Measurements from ENCODE around the gene BIRC7.
"Not testable (repeated sequence)": the region's sequence is repeated elsewhere in the genome, so short reads cannot be mapped to it uniquely, and the experiment has no call there.

The BIRC7 gene

DNA sequence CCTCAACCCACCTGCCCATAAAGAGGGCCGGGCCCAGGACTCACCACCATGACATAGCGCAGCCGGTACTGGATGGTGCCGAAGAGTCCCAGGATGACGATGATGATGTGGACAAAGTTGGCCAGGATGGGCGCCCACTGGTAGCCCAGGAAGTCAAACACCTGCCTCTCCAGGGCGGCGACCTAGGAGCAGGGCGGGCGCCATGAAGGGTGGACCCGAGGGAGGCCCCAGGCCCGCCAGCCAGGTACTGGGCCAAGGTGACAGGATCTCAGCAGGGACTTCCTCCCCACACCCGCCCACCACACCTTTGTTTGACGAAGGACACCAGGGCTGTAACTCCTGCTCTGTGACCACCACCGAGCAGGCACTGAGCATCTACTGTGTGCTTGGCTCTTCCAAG lies 14.2 kb downstream of the BIRC7 start:
- DNase-seq = no peak

- DNase-seq = not testable (repeated sequence)
These were observed 15.6 kb downstream of the BIRC7 start for GRCh38 chr20:63251350-63251749.

GRCh38 chr20:63252284-63252711 lies 16.6 kb downstream of the BIRC7 start:
- no peak for DNase-seq

DNA sequence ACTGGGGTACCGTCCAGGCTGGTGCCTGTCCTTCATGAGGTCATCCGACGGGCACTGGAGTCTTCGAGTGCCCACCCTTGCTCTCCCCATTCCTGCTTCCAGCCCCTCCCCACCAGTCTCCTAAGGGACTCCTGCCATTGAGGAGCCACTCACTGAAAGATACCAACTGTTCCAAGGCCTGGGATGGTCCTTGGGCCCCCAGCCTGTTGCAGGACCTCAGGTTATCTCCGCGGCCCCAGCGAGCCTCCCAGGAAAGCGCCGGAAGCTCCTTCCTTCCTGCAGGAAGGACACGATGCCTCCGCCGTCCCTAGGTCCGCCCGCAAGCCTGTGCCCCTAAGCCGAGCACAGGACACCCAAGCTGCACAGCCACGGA lies 17.3 kb downstream of the BIRC7 start:
- no peak for DNase-seq

DNA sequence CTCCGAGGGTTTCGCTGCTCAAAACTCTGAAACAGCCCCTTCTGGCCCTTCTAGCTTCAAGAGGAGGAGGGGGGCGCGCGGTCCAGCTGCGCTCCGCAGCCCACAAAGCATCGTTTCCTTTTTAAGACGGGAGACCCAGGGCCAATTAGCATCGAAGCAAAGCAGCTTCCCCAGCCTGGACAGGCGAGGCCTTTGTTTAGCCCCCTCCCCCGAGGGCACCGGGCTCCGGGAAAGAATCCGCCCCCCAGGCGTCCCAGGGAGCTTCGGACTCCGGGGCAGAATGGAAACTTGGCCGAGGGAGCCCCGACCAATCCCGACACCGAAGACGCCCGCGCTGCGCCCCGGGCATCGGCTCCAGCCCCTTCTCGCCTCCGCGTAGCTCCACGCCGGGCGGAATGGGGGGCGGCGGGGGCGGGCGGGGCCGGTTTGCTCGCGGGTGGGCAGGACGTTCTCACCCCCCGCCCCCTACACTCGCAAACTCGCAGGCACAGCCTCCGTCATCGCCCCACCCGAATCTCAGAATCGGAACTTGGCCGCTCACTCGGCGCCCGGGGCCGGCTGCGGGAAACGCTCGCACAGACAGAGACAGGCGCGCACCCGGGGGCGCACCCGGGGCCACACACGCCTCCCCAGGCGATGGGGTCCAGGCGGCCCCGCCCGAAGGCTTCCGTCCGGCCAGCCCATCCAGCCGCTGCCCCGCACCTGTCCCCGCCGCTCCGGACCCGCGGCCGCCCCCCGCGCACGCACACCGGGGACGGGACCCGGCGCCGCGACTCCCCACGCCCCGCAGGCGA lies 17.9 kb downstream of the BIRC7 start:
- no peak for DNase-seq

GRCh38 chr20:63254232-63254605 lies 18.5 kb downstream of the BIRC7 start, which contains the start of gene NKAIN4:
NKAIN4 (minus strand) TSS chr20:63254463; CDS start chr20:63254450, 13 bp downstream.
- no peak for DNase-seq

DNA sequence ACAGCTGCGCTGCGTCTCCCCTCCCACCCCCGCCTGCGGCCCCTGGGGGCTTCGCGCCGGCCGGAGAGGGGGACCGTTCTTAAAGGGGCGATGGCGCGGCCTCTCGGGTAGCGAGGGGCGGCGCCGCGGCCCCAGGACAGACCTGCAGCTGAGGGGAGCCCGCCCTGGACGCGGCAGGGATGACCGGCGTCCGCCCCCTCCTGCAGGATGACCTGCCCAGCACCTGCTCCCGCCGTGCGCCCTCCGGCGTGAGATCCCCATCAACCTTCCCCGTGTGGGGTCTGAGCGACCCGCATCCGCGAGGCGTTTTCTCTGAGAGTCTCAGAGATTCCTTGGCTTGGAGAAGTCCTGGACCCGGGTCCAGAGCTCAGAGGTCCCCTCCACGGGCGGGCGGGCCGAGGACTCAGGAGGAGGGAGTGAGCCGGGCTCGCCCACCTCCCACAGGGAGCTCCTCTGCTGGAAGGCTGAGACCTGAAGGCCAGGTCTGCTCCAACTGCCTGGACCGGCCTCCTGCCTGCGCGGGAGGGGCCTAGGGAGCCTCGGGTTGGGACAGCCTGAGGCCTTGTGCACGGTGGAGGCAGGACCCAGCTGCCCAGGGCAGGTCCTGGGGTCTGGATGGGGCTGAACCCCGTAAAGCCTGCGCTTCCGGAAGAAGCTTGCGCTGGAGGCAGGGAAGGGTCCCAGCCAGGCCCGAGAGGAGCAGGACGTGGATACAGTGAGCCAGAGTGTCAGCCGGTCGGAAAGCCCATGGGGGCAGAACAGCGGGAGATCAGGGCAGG lies 19.1 kb downstream of the BIRC7 start:
- no peak for DNase-seq

- no peak for DNase-seq
These were observed 20.4 kb downstream of the BIRC7 start for GRCh38 chr20:63255931-63256704.

- no peak for DNase-seq
These were observed 21.2 kb downstream of the BIRC7 start for GRCh38 chr20:63256954-63257353.

GRCh38 chr20:63257629-63258028 lies 21.9 kb downstream of the BIRC7 start:
- no peak for DNase-seq

DNA sequence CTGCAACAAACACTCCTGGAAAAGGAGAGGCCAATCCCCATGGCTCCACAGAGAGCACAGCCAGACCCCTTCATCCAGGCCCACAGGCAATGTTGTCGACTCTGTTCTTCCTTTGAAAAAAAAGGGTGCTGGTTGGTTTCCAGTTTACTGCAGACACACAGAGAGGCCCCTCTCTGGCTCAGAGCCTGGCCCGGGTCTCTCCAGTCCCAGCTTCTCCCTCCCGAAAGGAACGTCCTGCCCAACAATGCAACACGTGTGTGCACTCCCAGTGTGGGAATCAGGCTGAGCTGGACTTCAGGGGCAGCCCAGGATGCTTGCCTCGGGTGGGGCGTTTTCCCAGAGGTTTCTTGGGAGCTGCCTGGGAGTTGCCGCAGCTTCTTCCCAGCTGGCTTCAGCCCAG lies 23.1 kb downstream of the BIRC7 start:
- DNase-seq = no peak

GRCh38 chr20:63259734-63260460 lies 24.2 kb downstream of the BIRC7 start:
- DNase-seq = no peak

GRCh38 chr20:63260521-63260920 lies 24.8 kb downstream of the BIRC7 start:
- no peak for DNase-seq

GRCh38 chr20:63261060-63261794 lies 25.5 kb downstream of the BIRC7 start:
- DNase-seq = no peak

DNA sequence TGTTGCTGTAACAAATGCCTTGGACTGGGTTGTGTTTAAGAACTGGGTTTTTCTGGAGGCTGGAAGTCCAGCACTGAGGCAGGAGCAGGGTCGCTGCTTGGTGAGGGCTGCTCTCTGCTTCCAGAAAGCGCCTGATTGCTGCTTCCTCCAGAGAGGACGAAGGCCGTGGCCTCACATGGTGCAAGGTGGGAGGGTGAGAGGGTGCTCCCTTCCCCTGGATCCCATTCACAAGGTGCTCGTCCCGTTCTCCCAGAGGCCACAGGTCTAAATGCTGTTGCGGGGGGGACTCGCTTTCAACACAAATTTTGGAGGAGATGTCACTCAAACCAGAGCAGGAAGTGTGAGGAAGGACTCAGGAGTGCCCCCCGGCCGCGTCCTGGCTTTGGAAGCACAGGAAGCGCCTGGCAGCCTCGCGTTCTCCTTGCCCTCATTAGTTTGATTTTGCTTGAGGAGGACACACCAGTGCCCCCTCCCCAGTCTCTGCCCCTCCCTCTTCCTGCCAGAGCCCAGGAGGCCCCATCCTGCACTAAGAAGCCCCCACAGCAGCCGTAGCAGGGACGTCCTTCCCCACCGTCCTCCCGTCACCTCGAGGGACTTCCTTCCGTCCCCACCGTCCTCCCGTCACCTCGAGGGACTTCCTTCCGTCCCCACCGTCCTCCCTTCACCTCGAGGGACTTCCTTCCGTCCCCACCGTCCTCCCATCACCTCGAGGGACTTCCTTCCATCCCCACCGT lies 26.3 kb downstream of the BIRC7 start:
- DNase-seq = no peak

- no peak for DNase-seq
These were observed 27.1 kb downstream of the BIRC7 start for GRCh38 chr20:63262836-63263235.

GRCh38 chr20:63264000-63264399 lies 28.3 kb downstream of the BIRC7 start:
- DNase-seq = no peak

GRCh38 chr20:63264519-63264918 lies 28.8 kb downstream of the BIRC7 start:
- DNase-seq = no peak

DNA sequence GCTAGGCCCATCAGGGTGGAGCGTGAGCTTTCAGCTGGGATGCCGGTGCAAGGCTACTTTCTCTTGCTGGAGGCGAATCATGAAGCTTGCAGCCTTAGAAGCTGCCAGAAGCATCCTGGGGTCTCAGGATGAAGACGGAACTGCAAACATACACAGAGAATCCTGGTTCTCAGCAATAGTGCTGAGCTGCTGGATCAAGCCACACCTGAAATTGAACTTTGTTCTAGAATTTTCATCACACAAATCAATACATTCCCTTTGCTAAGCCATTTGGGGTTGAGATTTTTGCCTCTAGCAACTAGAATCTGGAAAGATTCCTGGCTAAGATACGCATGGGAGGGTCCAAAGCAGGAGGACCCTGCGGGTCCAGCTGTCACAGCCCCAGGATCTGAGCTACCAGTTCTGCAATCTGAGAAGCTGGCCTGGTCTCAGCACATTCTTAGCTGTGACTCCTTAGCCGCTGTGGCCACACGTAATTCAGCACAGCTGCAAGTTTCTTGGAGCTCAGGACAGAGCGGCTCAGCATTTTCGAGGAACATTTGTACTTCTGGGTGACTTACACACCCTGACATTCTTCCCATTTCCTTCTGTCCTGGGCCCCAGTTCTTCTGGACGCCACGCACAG lies 30.3 kb downstream of the BIRC7 start:
- no peak for DNase-seq

GRCh38 chr20:63267691-63268090 lies 32.0 kb downstream of the BIRC7 start:
- no peak for DNase-seq

DNA sequence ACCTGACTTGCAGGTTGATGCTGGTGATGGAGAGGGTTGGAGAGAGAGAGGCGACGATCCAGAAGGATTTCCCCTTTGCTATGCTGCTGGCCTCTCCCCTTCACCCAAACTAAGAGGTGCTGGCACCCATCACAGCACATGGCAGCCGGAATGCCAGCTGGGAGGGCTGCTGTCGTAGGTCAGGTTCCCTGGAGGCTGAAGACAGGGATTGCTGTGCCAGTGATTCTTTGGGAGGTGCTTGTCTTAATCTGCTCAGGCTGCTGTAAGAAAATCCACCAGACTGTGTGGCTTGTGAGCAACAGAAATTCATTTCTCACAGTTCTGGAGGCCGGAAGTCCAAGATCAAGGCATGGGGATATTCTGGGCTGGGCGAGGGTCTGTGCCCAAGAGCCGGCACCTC lies 32.6 kb downstream of the BIRC7 start:
- DNase-seq = no peak

Data from DMS 273 treated with DMSO at 0.1 percent for 48 hours (cell line).